Astrocyte (in vitro differentiated cells and primary cell): ENCODE data around the gene MKNK1. TPM values are rescaled to one million over a fixed set of nuclear protein-coding genes. Genes with fewer than 3 reads are reported as not detected.

Experiments
- DNase-seq: peaks from one replicate; pipeline ENCODE4 v3.0.0-alpha.2; 2010; ENCODE audit warnings: low read depth
- FAIRE-seq: peaks from 2 replicates; lab custom pipeline; 2011; peaks lifted over from hg19 to GRCh38; lab: Jason Lieb, UNC
- H2AFZ ChIP-seq: 2 replicates; pipeline ENCODE4 v1.6.0; 2012; ENCODE audit warnings: low read depth, low read length, inconsistent platforms
- H3K27ac ChIP-seq: 2 replicates; pipeline ENCODE4 v1.5.1; 2011; ENCODE audit warnings: low read depth, low read length, inconsistent platforms
- H3K27me3 ChIP-seq: 2 replicates; pipeline ENCODE4 v1.6.0; 2011; ENCODE audit warnings: low read length, inconsistent platforms; ENCODE audit not compliant: insufficient read depth
- H3K36me3 ChIP-seq: 2 replicates; pipeline ENCODE4 v1.5.1; 2011; ENCODE audit warnings: low read length, inconsistent platforms; ENCODE audit not compliant: insufficient read depth
- H3K4me1 ChIP-seq: 2 replicates; pipeline ENCODE4 v1.5.1; 2011; ENCODE audit warnings: low read length, inconsistent platforms; ENCODE audit not compliant: insufficient read depth
- H3K4me2 ChIP-seq: 2 replicates; pipeline ENCODE4 v1.6.0; 2012; ENCODE audit warnings: low read length, inconsistent platforms
- H3K4me3 ChIP-seq: 2 replicates; pipeline ENCODE4 v1.5.1; 2011; ENCODE audit warnings: low read depth, mild to moderate bottlenecking, low read length, inconsistent platforms; ENCODE audit not compliant: insufficient read depth
- H3K79me2 ChIP-seq: 2 replicates; pipeline ENCODE4 v1.6.0; 2012; ENCODE audit warnings: mild to moderate bottlenecking, low read length, inconsistent platforms; ENCODE audit not compliant: insufficient read depth
- H3K9ac ChIP-seq: 2 replicates; pipeline ENCODE4 v1.6.0; 2012; ENCODE audit warnings: mild to moderate bottlenecking, low read length, inconsistent platforms
- H3K9me3 ChIP-seq: 2 replicates; pipeline ENCODE4 v1.5.1; 2012; ENCODE audit warnings: low read depth, mild to moderate bottlenecking, low read length, inconsistent platforms; ENCODE audit not compliant: insufficient read depth
- H4K20me1 ChIP-seq: 2 replicates; pipeline ENCODE4 v1.6.0; 2012; ENCODE audit warnings: low read length, inconsistent platforms; ENCODE audit not compliant: insufficient read depth
- H3K27ac Mint-ChIP-seq: one replicate; pipeline ENCODE4 v1.8.0; 2021; ENCODE audit warnings: mild to moderate bottlenecking, mixed read lengths; ENCODE audit not compliant: unreplicated experiment
- H3K27me3 Mint-ChIP-seq: one replicate; pipeline ENCODE4 v1.8.0; 2021; ENCODE audit warnings: low read depth, mixed read lengths; ENCODE audit not compliant: unreplicated experiment
- H3K36me3 Mint-ChIP-seq: one replicate; pipeline ENCODE4 v1.8.0; 2021; ENCODE audit warnings: low read depth, mixed read lengths; ENCODE audit not compliant: unreplicated experiment
- H3K4me1 Mint-ChIP-seq: one replicate; pipeline ENCODE4 v1.8.0; 2021; ENCODE audit warnings: low read depth, mixed read lengths; ENCODE audit not compliant: unreplicated experiment
- H3K4me3 Mint-ChIP-seq: one replicate; pipeline ENCODE4 v1.8.0; 2021; ENCODE audit warnings: mild to moderate bottlenecking, moderate library complexity, mixed read lengths; ENCODE audit not compliant: unreplicated experiment
- H3K9me3 Mint-ChIP-seq: one replicate; pipeline ENCODE4 v1.8.0; 2021; ENCODE audit warnings: mild to moderate bottlenecking, mixed read lengths; ENCODE audit not compliant: unreplicated experiment
- CTCF ChIP-seq: IDR thresholded peaks from 2 replicates; pipeline ENCODE4 v1.5.1; 2011; ENCODE audit warnings: low read depth, mild to moderate bottlenecking, inconsistent platforms, low read length, moderate library complexity; ENCODE audit not compliant: insufficient read depth
- EZH2 ChIP-seq: IDR thresholded peaks from 2 replicates; pipeline ENCODE4 v1.6.1; 2012; ENCODE audit warnings: mild to moderate bottlenecking, low read length, inconsistent platforms; ENCODE audit not compliant: insufficient read depth
- total RNA-seq: library from RNA; stranded (reverse); gene quantifications from 2 replicates; pipeline ENCODE4 v1.2.1, GENCODE V29; 2021

MKNK1 gene
- total RNA-seq, 1 donor from 2014 or later, result 26.9 TPM

GRCh38 chr1:46569116-46569515 is 35.0 kb downstream of the MKNK1 start:
- no peaks in the 10 kb centered on the region for H3K9me3 ChIP-seq
- peaks cover 23% of the 10 kb centered on the region for H3K36me3 Mint-ChIP-seq
- H3K4me3 Mint-ChIP-seq, result no peak overlapping the region
- H4K20me1 ChIP-seq, result no peaks in the 10 kb centered on the region
- H3K27me3 ChIP-seq, result no peaks in the 10 kb centered on the region
- no peak overlapping the region for H2AFZ ChIP-seq
- TF ChIP-seq EZH2 (no peak), CTCF (no peak)
- no peaks in the 10 kb centered on the region for H3K4me1 Mint-ChIP-seq
- no peak overlapping the region for H3K9ac ChIP-seq
- no peaks in the 10 kb centered on the region for H3K4me1 ChIP-seq
- H3K27ac Mint-ChIP-seq, result no peak overlapping the region
- no peaks in the 10 kb centered on the region for H3K9me3 Mint-ChIP-seq
- FAIRE-seq (no peak), DNase-seq (no peak)
- no peak overlapping the region for H3K4me3 ChIP-seq
- no peaks in the 10 kb centered on the region for H3K36me3 ChIP-seq
- no peak overlapping the region for H3K4me2 ChIP-seq
- no peak overlapping the region for H3K27ac ChIP-seq
- no peaks in the 10 kb centered on the region for H3K79me2 ChIP-seq
- no peaks in the 10 kb centered on the region for H3K27me3 Mint-ChIP-seq

GRCh38 chr1:46568461-46568891 is 35.6 kb downstream of the MKNK1 start:
- H3K36me3 ChIP-seq, result no peaks in the 10 kb centered on the region
- H3K27ac Mint-ChIP-seq, result no peak overlapping the region
- H3K4me3 ChIP-seq, result no peak overlapping the region
- no peaks in the 10 kb centered on the region for H3K9me3 Mint-ChIP-seq
- no peak overlapping the region for H3K27ac ChIP-seq
- no peaks in the 10 kb centered on the region for H3K79me2 ChIP-seq
- DNase-seq, result no peak
- H3K4me2 ChIP-seq, result no peak overlapping the region
- H3K4me1 ChIP-seq, result no peaks in the 10 kb centered on the region
- H3K36me3 Mint-ChIP-seq, result peaks cover 23% of the 10 kb centered on the region
- TF ChIP-seq EZH2, result no peak
- no peak for TF ChIP-seq CTCF
- no peaks in the 10 kb centered on the region for H3K4me1 Mint-ChIP-seq
- H3K9me3 ChIP-seq, result no peaks in the 10 kb centered on the region
- FAIRE-seq, result no peak
- no peaks in the 10 kb centered on the region for H4K20me1 ChIP-seq
- no peak overlapping the region for H3K9ac ChIP-seq
- H3K4me3 Mint-ChIP-seq, result no peak overlapping the region
- H3K27me3 ChIP-seq, result no peaks in the 10 kb centered on the region
- no peaks in the 10 kb centered on the region for H3K27me3 Mint-ChIP-seq
- H2AFZ ChIP-seq, result no peak overlapping the region

- Histone ChIP-seq H3K9ac (no peak overlapping the region), H4K20me1 (no peaks in the 10 kb centered on the region), H3K79me2 (no peaks in the 10 kb centered on the region), H3K27ac (no peak overlapping the region), H3K4me2 (no peak overlapping the region), H3K27me3 (no peaks in the 10 kb centered on the region), H3K4me1 (no peaks in the 10 kb centered on the region), H3K36me3 (no peaks in the 10 kb centered on the region), H3K4me3 (no peak overlapping the region), H3K9me3 (no peaks in the 10 kb centered on the region), H2AFZ (no peak overlapping the region)
- no peak overlapping the region for H3K27ac Mint-ChIP-seq
- H3K27me3 Mint-ChIP-seq, result no peaks in the 10 kb centered on the region
- DNase-seq (no peak), FAIRE-seq (no peak)
- peaks cover 45% of the 10 kb centered on the region for H3K36me3 Mint-ChIP-seq
- no peaks in the 10 kb centered on the region for H3K9me3 Mint-ChIP-seq
- TF ChIP-seq EZH2 (no peak), CTCF (no peak)
- H3K4me3 Mint-ChIP-seq, result no peak overlapping the region
- no peaks in the 10 kb centered on the region for H3K4me1 Mint-ChIP-seq
These were observed 40.7 kb downstream of the MKNK1 start for GRCh38 chr1:46563341-46563740.
